H1 (cell line): Measurements from ENCODE around the gene FTSJ3.

Experiments
- BRCA1 ChIP-seq: IDR thresholded peaks from 2 replicates; pipeline ENCODE4 v1.6.1; 2012; ENCODE audit warnings: low read depth, low read length, improper control_type of control experiment
- TF ChIP-seq, protein P1 (sequence below), 3 experiments: IDR thresholded peaks; 1 replicate in 2 of 3; 2 replicates in 1 of 3; pipeline versions ENCODE4 v1.5.1 to v1.6.1; 2011; ENCODE audit warnings: low read length in 3 of 3, mild to moderate bottlenecking in 3 of 3, inconsistent platforms in 2 of 3, low read depth in 1 of 3, moderate library complexity in 1 of 3; ENCODE audit not compliant: insufficient read depth in 1 of 3; ENCODE audit errors: control extremely low read depth in 1 of 3

DNA sequence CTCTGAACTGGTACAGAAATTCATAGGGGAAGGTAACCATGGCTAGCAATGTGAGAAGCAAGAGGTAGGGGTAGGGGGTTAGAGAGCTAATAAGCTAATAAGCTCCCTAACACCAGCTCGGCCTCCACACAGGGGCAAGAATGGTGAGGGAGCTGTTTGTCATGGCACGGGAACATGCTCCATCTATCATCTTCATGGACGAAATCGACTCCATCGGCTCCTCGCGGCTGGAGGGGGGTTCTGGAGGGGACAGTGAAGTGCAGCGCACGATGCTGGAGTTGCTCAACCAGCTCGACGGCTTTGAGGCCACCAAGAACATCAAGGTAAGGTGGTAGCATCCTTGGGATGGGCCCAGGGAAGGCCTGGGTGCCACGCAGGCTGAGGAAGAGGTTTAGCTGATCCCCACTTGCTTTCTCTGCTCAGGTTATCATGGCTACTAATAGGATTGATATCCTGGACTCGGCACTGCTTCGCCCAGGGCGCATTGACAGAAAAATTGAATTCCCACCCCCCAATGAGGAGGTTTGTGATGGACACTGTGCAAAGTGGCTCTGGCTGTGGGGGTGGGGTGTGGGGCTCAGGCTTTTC lies 3.5 kb upstream of the FTSJ3 start:
- TF ChIP-seq BRCA1, result no peak
- TF ChIP-seq, protein P1, sequence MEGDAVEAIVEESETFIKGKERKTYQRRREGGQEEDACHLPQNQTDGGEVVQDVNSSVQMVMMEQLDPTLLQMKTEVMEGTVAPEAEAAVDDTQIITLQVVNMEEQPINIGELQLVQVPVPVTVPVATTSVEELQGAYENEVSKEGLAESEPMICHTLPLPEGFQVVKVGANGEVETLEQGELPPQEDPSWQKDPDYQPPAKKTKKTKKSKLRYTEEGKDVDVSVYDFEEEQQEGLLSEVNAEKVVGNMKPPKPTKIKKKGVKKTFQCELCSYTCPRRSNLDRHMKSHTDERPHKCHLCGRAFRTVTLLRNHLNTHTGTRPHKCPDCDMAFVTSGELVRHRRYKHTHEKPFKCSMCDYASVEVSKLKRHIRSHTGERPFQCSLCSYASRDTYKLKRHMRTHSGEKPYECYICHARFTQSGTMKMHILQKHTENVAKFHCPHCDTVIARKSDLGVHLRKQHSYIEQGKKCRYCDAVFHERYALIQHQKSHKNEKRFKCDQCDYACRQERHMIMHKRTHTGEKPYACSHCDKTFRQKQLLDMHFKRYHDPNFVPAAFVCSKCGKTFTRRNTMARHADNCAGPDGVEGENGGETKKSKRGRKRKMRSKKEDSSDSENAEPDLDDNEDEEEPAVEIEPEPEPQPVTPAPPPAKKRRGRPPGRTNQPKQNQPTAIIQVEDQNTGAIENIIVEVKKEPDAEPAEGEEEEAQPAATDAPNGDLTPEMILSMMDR (IDR thresholded peaks at IDR 0.05; ENCODE audit: control extremely low read depth in 1 of 3, insufficient read depth in 1 of 3, low read depth in 1 of 3, low read length in 3 of 3), result no peak
